GM21423 (cell line): ENCODE data around the gene DCX.

ENCODE experiments used
- ATAC-seq: cut with Tn5 transposase; IDR thresholded peaks from one replicate; pipeline ENCODE4 v1.9.1; 2021; ENCODE audit warnings: mild to moderate bottlenecking, moderate library complexity; ENCODE audit not compliant: unreplicated experiment

Gene DCX

GRCh38 chrX:111411983-111412382 lies at the start of gene DCX:
Gene DCX, minus strand, starts transcription at chrX:111412192. Its CDS starts 1,794 bp downstream, at chrX:111410398.
- ATAC-seq, result no peak

GRCh38 chrX:111460607-111461006 lies 48.6 kb upstream of the DCX start:
- no peak for ATAC-seq

DNA sequence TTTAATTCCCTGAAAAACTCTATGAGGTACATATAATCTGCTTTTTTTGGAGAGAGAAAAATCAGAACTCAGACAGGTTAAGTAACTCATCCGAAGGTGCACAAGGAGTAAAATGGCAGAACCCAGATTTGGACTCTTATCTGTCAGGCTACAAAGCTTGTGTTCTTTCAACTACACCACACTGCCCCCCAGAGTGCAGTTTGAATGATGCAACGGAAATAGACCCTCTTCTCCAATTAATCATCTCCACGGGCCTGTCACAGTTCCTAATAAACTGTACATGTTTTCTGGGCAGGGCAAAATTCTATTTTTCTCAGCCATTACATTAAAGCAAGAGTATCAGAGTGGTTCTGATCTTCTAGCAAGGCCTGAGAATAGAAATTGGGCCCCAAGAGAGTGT lies 35.3 kb upstream of the DCX start:
- peak; percentile 64 for ATAC-seq

DNA sequence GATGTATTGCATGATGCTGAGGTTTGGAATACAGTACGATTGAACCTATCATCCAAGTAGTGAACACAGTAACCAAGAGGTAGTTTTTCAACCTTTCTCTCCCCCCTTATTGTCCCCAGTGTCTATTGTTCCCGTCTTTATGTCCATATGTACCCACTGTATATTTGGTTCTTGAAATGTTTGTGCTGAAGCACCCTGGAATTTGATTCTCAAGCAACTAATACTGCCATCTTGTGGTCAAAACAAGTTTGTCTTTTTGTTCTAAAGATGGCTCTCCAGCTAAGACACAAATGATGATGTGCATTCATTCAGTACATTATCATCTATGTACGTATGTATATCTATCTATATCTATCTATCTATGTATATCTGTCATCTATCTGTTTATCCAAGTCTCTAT lies 33.5 kb upstream of the DCX start:
- ATAC-seq, result no peak

GRCh38 chrX:111444881-111445280 lies 32.9 kb upstream of the DCX start:
- ATAC-seq, result no peak

GRCh38 chrX:111443946-111444345 lies 32.0 kb upstream of the DCX start:
- no peak for ATAC-seq

DNA sequence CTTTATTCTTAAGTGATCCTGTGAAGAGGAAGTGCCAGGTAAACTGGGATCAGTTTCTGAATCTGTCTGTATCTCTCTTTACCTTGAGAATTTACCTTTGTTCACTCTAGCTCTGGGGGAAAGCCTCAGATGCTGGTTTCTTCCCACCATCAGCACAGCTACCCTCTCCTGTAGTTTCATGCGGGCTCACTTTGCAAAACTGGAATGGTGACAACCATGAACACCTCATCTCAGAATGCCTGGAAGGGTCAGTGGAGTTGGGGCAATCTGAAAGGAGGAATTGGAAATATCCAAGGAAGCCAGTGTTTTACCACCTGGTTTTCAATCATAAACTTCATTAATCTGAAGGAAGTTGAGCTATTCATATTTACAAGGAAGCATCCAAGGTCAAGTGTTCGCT lies 30.8 kb upstream of the DCX start:
- no peak for ATAC-seq

- ATAC-seq, result no peak
Measured at GRCh38 chrX:111435469-111435868, 23.5 kb upstream of the DCX start.

- ATAC-seq, result no peak
Measured at GRCh38 chrX:111431001-111431400, 19.0 kb upstream of the DCX start.

DNA sequence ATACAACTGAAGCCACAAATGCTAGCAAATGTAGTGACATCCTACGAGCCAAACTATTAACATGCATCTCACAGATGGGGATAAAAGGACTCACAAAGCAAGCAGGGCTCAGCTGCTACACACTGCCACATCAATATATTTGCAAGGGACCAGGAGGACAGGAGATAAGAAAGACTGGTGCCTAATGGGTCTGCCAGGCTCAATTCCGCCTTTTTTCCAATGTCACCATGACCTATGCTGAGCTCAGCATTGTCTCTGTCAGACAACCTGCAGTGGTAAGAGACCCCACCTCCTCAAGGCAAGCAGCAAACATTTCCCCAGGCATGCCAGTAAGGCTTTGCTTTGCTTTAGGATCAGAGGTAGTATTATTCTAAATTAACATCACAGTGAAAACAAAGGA lies 435 bp downstream of the DCX start:
- no peak for ATAC-seq

DNA sequence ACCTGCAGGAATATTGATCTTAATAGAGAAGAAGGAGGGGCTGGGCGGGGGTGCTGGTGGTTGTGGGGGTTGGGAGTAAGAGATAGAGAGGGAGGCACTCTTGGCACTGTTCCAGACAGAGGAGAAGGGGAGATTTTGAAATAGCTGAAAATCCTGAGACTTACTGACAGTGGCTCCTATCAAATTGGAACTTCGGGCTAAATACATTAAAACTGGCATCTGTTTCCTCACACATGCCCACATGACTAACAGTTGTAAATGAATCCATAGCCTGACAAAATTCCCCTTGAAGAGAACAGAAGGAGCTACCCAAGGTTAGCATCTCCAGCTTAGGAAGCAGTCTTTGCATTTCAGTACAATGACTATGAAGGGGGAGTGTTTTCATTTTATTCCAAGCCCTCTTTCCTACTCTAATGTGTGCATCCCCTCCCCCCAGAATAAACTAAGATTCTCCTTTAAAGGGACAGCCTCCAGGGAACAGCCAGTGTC lies 1.4 kb downstream of the DCX start:
- no peak for ATAC-seq

DNA sequence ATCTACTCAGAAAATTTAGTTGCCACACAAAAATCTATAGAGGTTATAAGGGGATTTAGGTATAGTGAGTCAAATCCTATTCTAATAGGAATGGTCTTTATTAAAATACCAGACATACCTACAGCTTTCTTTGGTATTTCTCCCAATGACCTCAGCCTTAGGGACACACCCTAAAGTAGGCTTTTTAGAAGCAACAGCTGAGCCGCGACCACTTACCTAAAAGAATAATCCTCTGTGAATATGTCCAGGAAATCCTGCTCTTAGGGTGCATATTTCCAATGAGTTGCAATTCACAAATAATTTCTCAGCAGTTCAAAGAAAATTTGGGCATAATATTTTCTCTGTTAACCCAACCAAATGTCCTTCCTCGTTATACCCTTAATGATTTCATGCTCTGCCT lies 2.7 kb downstream of the DCX start:
- no peak for ATAC-seq

- ATAC-seq, result no peak
Measured at GRCh38 chrX:111407948-111408347, 4.0 kb downstream of the DCX start.

DNA sequence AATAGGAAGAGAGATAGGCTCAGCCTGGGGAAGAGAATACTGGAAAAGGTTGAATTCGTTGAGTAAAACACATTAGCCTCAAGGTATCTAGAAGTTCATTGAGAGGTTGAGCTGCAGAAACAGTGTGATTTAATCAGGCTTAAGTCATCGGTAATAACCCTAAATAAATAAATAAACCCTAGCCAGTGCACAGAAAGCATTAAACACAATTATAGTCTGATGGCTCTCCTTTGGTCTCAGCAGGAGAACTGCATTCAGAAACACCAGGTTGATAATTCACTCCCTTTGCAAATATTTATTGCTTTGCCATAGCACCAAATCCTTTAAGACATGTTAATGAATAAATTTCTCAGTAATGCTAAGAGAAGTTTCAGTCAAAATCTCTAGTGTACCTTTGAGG lies 9.6 kb downstream of the DCX start:
- ATAC-seq, result no peak

DNA sequence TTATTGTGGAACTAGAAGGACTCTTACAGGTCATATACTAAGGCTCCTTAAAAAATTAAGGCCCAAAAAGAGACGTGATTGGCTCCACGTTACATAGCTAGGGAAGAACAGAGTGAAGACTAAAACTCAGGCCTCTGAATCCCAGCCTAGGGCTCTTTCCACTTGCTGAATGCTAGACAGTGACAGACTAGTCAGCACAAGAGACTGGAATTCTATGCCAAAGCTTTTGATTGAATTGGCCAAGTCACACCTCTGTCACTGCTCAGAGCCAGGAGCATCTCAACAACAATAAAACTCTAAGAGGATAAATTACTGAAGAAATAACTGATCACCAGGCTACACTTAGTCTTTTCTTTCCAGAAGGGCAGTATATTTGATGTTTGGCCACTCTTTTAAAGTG lies 16.8 kb downstream of the DCX start:
- ATAC-seq, result no peak

GRCh38 chrX:111394569-111394968 lies 17.4 kb downstream of the DCX start:
- no peak for ATAC-seq

DNA sequence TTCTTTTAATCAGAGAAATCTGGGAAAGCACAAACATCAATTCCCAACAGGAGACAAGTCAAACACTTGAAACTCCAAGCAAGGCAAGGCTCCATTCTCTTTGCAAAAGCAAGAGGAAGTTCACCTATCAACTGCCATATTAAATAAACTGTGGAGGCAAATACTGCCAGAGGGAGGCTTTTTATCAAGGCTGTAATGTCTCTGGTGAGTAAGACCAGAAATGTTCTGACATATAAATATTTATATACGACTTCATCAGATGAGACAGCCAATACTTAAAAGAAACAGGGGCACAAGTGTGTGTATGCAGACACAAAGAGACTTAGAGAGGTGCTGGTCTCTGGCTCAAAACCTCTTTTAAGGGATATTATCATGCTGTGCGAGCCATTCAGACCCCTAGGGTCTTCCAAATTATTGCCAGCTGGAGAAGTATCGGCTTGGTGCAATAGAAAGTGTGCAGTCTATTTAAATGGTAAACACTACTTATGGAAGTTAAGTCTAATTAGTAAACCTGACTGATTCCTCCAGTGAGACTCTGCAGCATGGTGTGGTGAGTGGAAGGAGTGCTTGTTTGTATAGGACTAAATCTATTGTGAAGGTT lies 24.4 kb downstream of the DCX start:
- ATAC-seq, result no peak

DNA sequence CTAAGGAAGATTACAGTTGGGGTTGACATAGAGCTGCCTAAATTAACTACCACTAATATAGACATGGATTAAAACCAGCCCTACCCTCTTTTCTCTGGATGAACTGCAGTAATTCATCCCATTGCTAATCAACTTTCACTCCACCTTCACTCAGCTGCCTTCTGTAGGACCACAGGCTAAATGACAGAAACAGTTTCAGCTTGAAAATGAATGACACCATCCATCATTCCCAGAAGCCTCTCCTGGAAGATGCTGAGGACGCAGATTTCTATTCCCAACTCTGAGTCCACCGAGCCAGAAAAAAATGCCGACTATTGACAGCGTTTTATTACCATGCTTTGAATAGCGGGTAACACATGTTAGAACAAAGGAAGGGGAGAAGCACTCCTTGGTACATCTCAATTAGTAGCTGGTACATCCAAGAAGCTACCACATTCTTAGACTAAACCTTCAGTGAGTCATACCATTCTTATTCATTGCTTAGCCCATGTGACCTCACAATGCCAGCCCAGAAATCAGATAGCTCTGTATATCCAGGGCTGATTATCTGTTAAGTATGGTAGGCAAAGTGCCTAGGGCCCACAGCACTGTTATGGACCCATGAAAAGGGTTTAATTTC lies 25.3 kb downstream of the DCX start:
- no peak for ATAC-seq

DNA sequence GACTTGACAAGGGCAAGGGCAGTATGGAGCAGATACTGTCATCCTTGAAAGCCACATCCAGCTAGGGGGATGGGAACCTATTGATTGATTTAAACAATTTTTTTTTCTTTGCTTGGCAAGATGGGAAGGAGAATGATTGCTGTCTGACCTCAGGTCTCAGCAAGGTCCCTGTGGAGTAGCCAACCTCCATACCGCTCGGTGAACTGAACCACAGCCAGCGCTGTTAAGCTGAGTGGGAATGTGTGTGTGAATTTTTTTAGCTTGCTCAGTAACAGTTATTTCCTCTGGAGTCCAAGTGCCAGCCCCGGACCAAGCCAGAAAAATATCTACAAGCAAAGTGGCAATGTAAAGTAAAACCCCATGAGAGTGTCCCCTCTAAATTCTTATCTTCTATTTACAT lies 25.9 kb downstream of the DCX start:
- no peak for ATAC-seq

GRCh38 chrX:111382277-111382676 lies 29.7 kb downstream of the DCX start:
- ATAC-seq, result no peak

DNA sequence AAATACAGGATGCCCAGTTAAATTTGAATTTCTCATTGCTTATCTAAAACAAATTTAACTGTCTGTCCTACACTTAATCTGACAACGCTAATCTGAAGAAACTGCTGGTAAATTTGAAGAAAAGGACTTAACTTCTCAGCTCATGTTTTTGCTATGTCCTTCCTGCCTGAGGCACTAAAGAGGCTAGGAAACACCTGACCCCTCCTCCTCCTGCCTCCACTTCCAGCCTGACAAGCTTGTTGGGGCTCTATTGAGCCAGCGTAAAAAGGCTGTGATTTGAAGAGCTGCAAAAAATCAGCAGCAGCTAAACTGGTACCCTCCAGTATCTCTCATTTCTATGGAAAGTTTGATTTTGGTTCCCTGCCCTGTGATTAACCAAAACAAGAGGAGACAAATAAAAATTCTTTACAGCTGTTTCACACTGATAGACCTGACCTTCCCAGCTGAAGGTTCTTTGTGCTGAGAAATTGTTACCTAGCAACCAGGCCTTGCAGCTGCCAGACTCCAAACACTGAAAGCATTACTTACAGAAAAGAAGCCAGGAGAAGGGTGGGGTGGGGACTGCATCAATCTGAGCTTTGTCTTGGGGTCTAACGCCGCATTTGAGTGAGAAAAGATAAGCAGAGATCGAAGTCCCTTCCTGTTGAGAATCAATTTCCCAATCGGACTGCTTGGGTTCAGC lies 35.0 kb downstream of the DCX start:
- ATAC-seq, result no peak

- ATAC-seq, result no peak
Measured at GRCh38 chrX:111376486-111376885, 35.5 kb downstream of the DCX start.
